ENCODE results near the gene ZBTB48. TPM values are rescaled to one million over a fixed set of nuclear protein-coding genes. Genes with fewer than 3 reads are reported as not detected.

ZBTB48 gene
- total RNA-seq: 106 TPM

- H3K36me3 ChIP-seq: no peaks in the 10 kb centered on the region
- H3K9me3 ChIP-seq: no peaks in the 10 kb centered on the region
- no peaks in the 10 kb centered on the region for H3K27me3 ChIP-seq
- peak; percentile 95 to 100 for DNase-seq (ENCODE audit: low spot score in 2 of 2)
- peak within 1 kb of the TSS; percentile 92 to 94 for H3K27ac ChIP-seq
- peaks cover 14 to 23% of the 10 kb centered on the region in 2 donors for H3K4me1 ChIP-seq
- intact Hi-C loops (cut with DNase I): loop anchor here (1.0 to 2.0 kb wide), 5 partner anchors 22 to 59 kb away; partner anchors contain the start of genes NOL9, PHF13 and THAP3
- TF ChIP-seq CTCF (IDR thresholded peaks at IDR 0.05): no peak
- peak within 1 kb of the TSS; percentile 64 to 87 for H3K4me3 ChIP-seq
These were observed at the start of gene ZBTB48 for GRCh38 chr1:6579374-6580118. ZBTB48 (plus strand) TSS chr1:6579994; CDS start chr1:6580610, 616 bp downstream.

- no peaks in the 10 kb centered on the region for H3K4me1 ChIP-seq
- no peaks in the 10 kb centered on the region for H3K27me3 ChIP-seq
- no peak for TF ChIP-seq CTCF (IDR thresholded peaks at IDR 0.05)
- intact Hi-C loops (cut with DNase I): no loop called here
- no peaks in the 10 kb centered on the region for H3K9me3 ChIP-seq
- no peak for DNase-seq (ENCODE audit: low spot score in 2 of 2)
- no peak overlapping the region for H3K27ac ChIP-seq
- peaks cover 69 to 79% of the 10 kb centered on the region in 2 donors for H3K36me3 ChIP-seq
- H3K4me3 ChIP-seq: no peak overlapping the region
These were observed 49.2 kb upstream of the ZBTB48 start for GRCh38 chr1:6530504-6531160.

- Histone ChIP-seq H3K9me3 (no peaks in the 10 kb centered on the region), H3K27ac (no peak overlapping the region), H3K36me3 (peaks cover 65 to 72% of the 10 kb centered on the region in 2 donors), H3K4me3 (no peak overlapping the region), H3K4me1 (no peaks in the 10 kb centered on the region), H3K27me3 (no peaks in the 10 kb centered on the region)
- intact Hi-C loops (cut with DNase I): no loop called here
- TF ChIP-seq CTCF (IDR thresholded peaks at IDR 0.05): no peak
- no peak for DNase-seq (ENCODE audit: low spot score in 2 of 2)
These were observed 47.8 kb upstream of the ZBTB48 start for GRCh38 chr1:6531996-6532395.

- no peak overlapping the region for H3K27ac ChIP-seq
- intact Hi-C loops (cut with DNase I): no loop called here
- DNase-seq (ENCODE audit: low spot score in 2 of 2): no peak
These were observed 45.5 kb upstream of the ZBTB48 start for GRCh38 chr1:6534248-6534822.

GRCh38 chr1:6535214-6535613 lies 44.6 kb upstream of the ZBTB48 start:
- H3K4me1 ChIP-seq: no peaks in the 10 kb centered on the region
- H3K27me3 ChIP-seq: no peaks in the 10 kb centered on the region
- intact Hi-C loops (cut with DNase I): no loop called here
- no peak overlapping the region for H3K27ac ChIP-seq
- peaks cover 42 to 48% of the 10 kb centered on the region in 2 donors for H3K36me3 ChIP-seq
- no peak overlapping the region for H3K4me3 ChIP-seq
- DNase-seq (ENCODE audit: low spot score in 2 of 2): no peak
- H3K9me3 ChIP-seq: no peaks in the 10 kb centered on the region
- no peak for TF ChIP-seq CTCF (IDR thresholded peaks at IDR 0.05)

More at GRCh38 chr1:6534248-6534822, 45.5 kb upstream of the ZBTB48 start:
- no peaks in the 10 kb centered on the region for H3K4me1 ChIP-seq
- H3K27me3 ChIP-seq: no peaks in the 10 kb centered on the region
- no peak for TF ChIP-seq CTCF (IDR thresholded peaks at IDR 0.05)
- peaks cover 50 to 56% of the 10 kb centered on the region in 2 donors for H3K36me3 ChIP-seq
- no peak overlapping the region for H3K4me3 ChIP-seq
- no peaks in the 10 kb centered on the region for H3K9me3 ChIP-seq

All from ascending aorta (tissue), 2 donors.